ENCODE measurements around the gene DIPK1A.

The DIPK1A gene

GRCh38 chr1:92948071-92948470, 13.2 kb downstream of the DIPK1A start:
- no CpG with 5 or more reads among the region's 1 CpG for WGBS (ENCODE audit: extremely low coverage, insufficient coverage, insufficient read length)
- H3K14ac ChIP-seq (ENCODE audit: low read length): no peak overlapping the region
- no peaks in the 10 kb centered on the region for H3K79me2 ChIP-seq (ENCODE audit: control insufficient read depth, insufficient read depth, low read length, poor library complexity)

GRCh38 chr1:92945748-92946270, 15.5 kb downstream of the DIPK1A start:
- H3K4ac ChIP-seq (ENCODE audit: low read depth, low read length): no peak overlapping the region
- no peak overlapping the region for H2BK12ac ChIP-seq (ENCODE audit: low read length)
- no peak overlapping the region for H4K91ac ChIP-seq (ENCODE audit: low read depth, low read length)
- no peak overlapping the region for H2AFZ ChIP-seq (ENCODE audit: insufficient read depth, low read length, poor library complexity)
- no peak overlapping the region for H4K12ac ChIP-seq (ENCODE audit: low read depth, low read length)
- no peaks in the 10 kb centered on the region for H3K9me3 ChIP-seq (ENCODE audit: insufficient read depth, low read depth, low read length)
- H3K18ac ChIP-seq (ENCODE audit: low read length): no peak overlapping the region
- H4K8ac ChIP-seq (ENCODE audit: low read depth, low read length): no peak overlapping the region
- no peaks in the 10 kb centered on the region for H3K27me3 ChIP-seq (ENCODE audit: insufficient read depth, low read length)
- peaks cover 2 to 9% of the 10 kb centered on the region in 2 experiments for H3K4me1 ChIP-seq (ENCODE audit: control insufficient read depth in 1 of 2, insufficient read depth in 2 of 2, low read length in 2 of 2)
- H3K14ac ChIP-seq (ENCODE audit: low read length): no peak overlapping the region
- no peak overlapping the region for H3K23ac ChIP-seq (ENCODE audit: low read length)
- no peak overlapping the region for H2BK120ac ChIP-seq (ENCODE audit: insufficient read depth, low read length, poor library complexity)
- H3K79me1 ChIP-seq (ENCODE audit: low read length): peaks cover 2% of the 10 kb centered on the region
- no peak overlapping the region for H2BK5ac ChIP-seq (ENCODE audit: low read depth, low read length, poor library complexity)
- no peak for DNase-seq
- H3K79me2 ChIP-seq (ENCODE audit: control insufficient read depth, insufficient read depth, low read length, poor library complexity): no peaks in the 10 kb centered on the region
- WGBS (ENCODE audit: extremely low coverage, insufficient coverage, insufficient read length): no CpG with 5 or more reads among the region's 4 CpGs
- H3K4me3 ChIP-seq (ENCODE audit: low read depth, low read length): no peak overlapping the region
- H2AK5ac ChIP-seq (ENCODE audit: low read length): no peak overlapping the region
- H3K27ac ChIP-seq (ENCODE audit: low read depth, low read length): no peak overlapping the region
- H3K36me3 ChIP-seq (ENCODE audit: control insufficient read depth in 1 of 2, insufficient read depth in 2 of 2, low read length in 2 of 2): no peaks in the 10 kb centered on the region
- no peak overlapping the region for H3K9ac ChIP-seq (ENCODE audit: low read length)
- H3K4me2 ChIP-seq (ENCODE audit: low read length): no peak overlapping the region

More at GRCh38 chr1:92948071-92948470, 13.2 kb downstream of the DIPK1A start:
- Histone ChIP-seq H3K23ac (ENCODE audit: low read length) (no peak overlapping the region), H4K12ac (ENCODE audit: low read depth, low read length) (no peak overlapping the region), H4K91ac (ENCODE audit: low read depth, low read length) (no peak overlapping the region), H3K4me3 (ENCODE audit: low read depth, low read length) (no peak overlapping the region), H4K8ac (ENCODE audit: low read depth, low read length) (no peak overlapping the region), H3K4me2 (ENCODE audit: low read length) (no peak overlapping the region), H3K79me1 (ENCODE audit: low read length) (peaks cover 6% of the 10 kb centered on the region), H3K27me3 (ENCODE audit: insufficient read depth, low read length) (no peaks in the 10 kb centered on the region), H3K27ac (ENCODE audit: low read depth, low read length) (no peak overlapping the region), H2AK5ac (ENCODE audit: low read length) (no peak overlapping the region), H2BK120ac (ENCODE audit: insufficient read depth, low read length, poor library complexity) (no peak overlapping the region), H2AFZ (ENCODE audit: insufficient read depth, low read length, poor library complexity) (no peak overlapping the region), H2BK5ac (ENCODE audit: low read depth, low read length, poor library complexity) (no peak overlapping the region), H3K9ac (ENCODE audit: low read length) (no peak overlapping the region), H3K36me3 (ENCODE audit: control insufficient read depth in 1 of 2, insufficient read depth in 2 of 2, low read length in 2 of 2) (no peaks in the 10 kb centered on the region), H3K4me1 (ENCODE audit: control insufficient read depth in 1 of 2, insufficient read depth in 2 of 2, low read length in 2 of 2) (peaks cover 2 to 14% of the 10 kb centered on the region in 2 experiments), H3K4ac (ENCODE audit: low read depth, low read length) (no peak overlapping the region), H3K18ac (ENCODE audit: low read length) (no peak overlapping the region), H2BK12ac (ENCODE audit: low read length) (no peak overlapping the region), H3K9me3 (ENCODE audit: insufficient read depth, low read depth, low read length) (peaks cover 1% of the 10 kb centered on the region)
- DNase-seq: no peak

GRCh38 chr1:92944901-92945747, 16.1 kb downstream of the DIPK1A start:
- Histone ChIP-seq H3K23ac (ENCODE audit: low read length) (peak overlapping the region; percentile 89), H2BK5ac (ENCODE audit: low read depth, low read length, poor library complexity) (no peak overlapping the region), H2AK5ac (ENCODE audit: low read length) (no peak overlapping the region), H3K9me3 (ENCODE audit: insufficient read depth, low read depth, low read length) (no peaks in the 10 kb centered on the region), H3K27ac (ENCODE audit: low read depth, low read length) (no peak overlapping the region), H3K36me3 (ENCODE audit: control insufficient read depth in 1 of 2, insufficient read depth in 2 of 2, low read length in 2 of 2) (no peaks in the 10 kb centered on the region), H4K91ac (ENCODE audit: low read depth, low read length) (no peak overlapping the region), H2BK12ac (ENCODE audit: low read length) (no peak overlapping the region), H3K4me2 (ENCODE audit: low read length) (no peak overlapping the region), H2AFZ (ENCODE audit: insufficient read depth, low read length, poor library complexity) (no peak overlapping the region), H3K9ac (ENCODE audit: low read length) (no peak overlapping the region), H3K79me1 (ENCODE audit: low read length) (peaks cover 1% of the 10 kb centered on the region), H3K27me3 (ENCODE audit: insufficient read depth, low read length) (no peaks in the 10 kb centered on the region), H4K8ac (ENCODE audit: low read depth, low read length) (no peak overlapping the region), H2BK120ac (ENCODE audit: insufficient read depth, low read length, poor library complexity) (no peak overlapping the region), H3K4ac (ENCODE audit: low read depth, low read length) (no peak overlapping the region), H3K18ac (ENCODE audit: low read length) (no peak overlapping the region), H3K14ac (ENCODE audit: low read length) (no peak overlapping the region), H3K4me3 (ENCODE audit: low read depth, low read length) (no peak overlapping the region), H3K79me2 (ENCODE audit: control insufficient read depth, insufficient read depth, low read length, poor library complexity) (no peaks in the 10 kb centered on the region), H4K12ac (ENCODE audit: low read depth, low read length) (no peak overlapping the region), H3K4me1 (ENCODE audit: control insufficient read depth in 1 of 2, insufficient read depth in 2 of 2, low read length in 2 of 2) (peaks cover 2 to 6% of the 10 kb centered on the region in 2 experiments)
- no CpG with 5 or more reads among the region's 3 CpGs for WGBS (ENCODE audit: extremely low coverage, insufficient coverage, insufficient read length)
- DNase-seq: no peak

DNA sequence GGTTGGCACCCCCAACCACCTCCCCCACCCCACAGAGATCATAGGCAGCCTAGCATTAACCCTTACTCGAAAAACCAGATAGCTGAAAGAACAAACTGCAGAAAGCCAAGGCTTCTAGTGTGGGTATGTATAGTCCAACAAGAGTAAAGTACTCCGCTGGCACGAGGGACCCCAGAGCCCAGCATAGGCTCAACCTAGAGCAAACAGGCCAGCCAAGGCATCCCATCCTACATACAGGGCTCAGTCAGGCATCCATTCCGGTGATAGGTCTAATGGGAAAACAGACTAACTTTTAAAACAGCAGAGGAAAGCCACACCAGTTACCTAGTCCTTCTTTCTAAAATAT, 17.8 kb downstream of the DIPK1A start:
- H3K4me2 ChIP-seq (ENCODE audit: low read length): no peak overlapping the region
- no peak overlapping the region for H4K8ac ChIP-seq (ENCODE audit: low read depth, low read length)
- DNase-seq: no peak
- H3K27me3 ChIP-seq (ENCODE audit: insufficient read depth, low read length): no peaks in the 10 kb centered on the region
- H3K18ac ChIP-seq (ENCODE audit: low read length): no peak overlapping the region
- no peak overlapping the region for H3K14ac ChIP-seq (ENCODE audit: low read length)
- no peak overlapping the region for H2BK120ac ChIP-seq (ENCODE audit: insufficient read depth, low read length, poor library complexity)
- H2AK5ac ChIP-seq (ENCODE audit: low read length): no peak overlapping the region
- no peak overlapping the region for H2AFZ ChIP-seq (ENCODE audit: insufficient read depth, low read length, poor library complexity)
- H4K91ac ChIP-seq (ENCODE audit: low read depth, low read length): no peak overlapping the region
- no peaks in the 10 kb centered on the region for H3K79me1 ChIP-seq (ENCODE audit: low read length)
- no peaks in the 10 kb centered on the region for H3K36me3 ChIP-seq (ENCODE audit: control insufficient read depth in 1 of 2, insufficient read depth in 2 of 2, low read length in 2 of 2)
- H3K79me2 ChIP-seq (ENCODE audit: control insufficient read depth, insufficient read depth, low read length, poor library complexity): no peaks in the 10 kb centered on the region
- no peak overlapping the region for H3K23ac ChIP-seq (ENCODE audit: low read length)
- no peak overlapping the region for H3K4me3 ChIP-seq (ENCODE audit: low read depth, low read length)
- H3K4me1 ChIP-seq (ENCODE audit: control insufficient read depth in 1 of 2, insufficient read depth in 2 of 2, low read length in 2 of 2): peaks cover 2 to 3% of the 10 kb centered on the region in 2 experiments
- H2BK5ac ChIP-seq (ENCODE audit: low read depth, low read length, poor library complexity): no peak overlapping the region
- no peak overlapping the region for H3K4ac ChIP-seq (ENCODE audit: low read depth, low read length)
- no peak overlapping the region for H2BK12ac ChIP-seq (ENCODE audit: low read length)
- H3K27ac ChIP-seq (ENCODE audit: low read depth, low read length): no peak overlapping the region
- H3K9me3 ChIP-seq (ENCODE audit: insufficient read depth, low read depth, low read length): no peaks in the 10 kb centered on the region
- H4K12ac ChIP-seq (ENCODE audit: low read depth, low read length): no peak overlapping the region
- no peak overlapping the region for H3K9ac ChIP-seq (ENCODE audit: low read length)
- WGBS (ENCODE audit: extremely low coverage, insufficient coverage, insufficient read length): no CpG with 5 or more reads among the region's 4 CpGs
